NCI-H345 (cell line): ENCODE data around the gene NCKAP1.
"Not testable (repeated sequence)": the region's sequence is repeated elsewhere in the genome, so short reads cannot be mapped to it uniquely, and the experiment has no call there.

ENCODE experiments used
- DNase-seq: peaks from one replicate; lab custom pipeline; 2025; lab: John Stamatoyannopoulos, UW

Gene NCKAP1

GRCh38 chr2:182999348-183000028 is 38.8 kb downstream of the NCKAP1 start:
- DNase-seq: no peak

DNA sequence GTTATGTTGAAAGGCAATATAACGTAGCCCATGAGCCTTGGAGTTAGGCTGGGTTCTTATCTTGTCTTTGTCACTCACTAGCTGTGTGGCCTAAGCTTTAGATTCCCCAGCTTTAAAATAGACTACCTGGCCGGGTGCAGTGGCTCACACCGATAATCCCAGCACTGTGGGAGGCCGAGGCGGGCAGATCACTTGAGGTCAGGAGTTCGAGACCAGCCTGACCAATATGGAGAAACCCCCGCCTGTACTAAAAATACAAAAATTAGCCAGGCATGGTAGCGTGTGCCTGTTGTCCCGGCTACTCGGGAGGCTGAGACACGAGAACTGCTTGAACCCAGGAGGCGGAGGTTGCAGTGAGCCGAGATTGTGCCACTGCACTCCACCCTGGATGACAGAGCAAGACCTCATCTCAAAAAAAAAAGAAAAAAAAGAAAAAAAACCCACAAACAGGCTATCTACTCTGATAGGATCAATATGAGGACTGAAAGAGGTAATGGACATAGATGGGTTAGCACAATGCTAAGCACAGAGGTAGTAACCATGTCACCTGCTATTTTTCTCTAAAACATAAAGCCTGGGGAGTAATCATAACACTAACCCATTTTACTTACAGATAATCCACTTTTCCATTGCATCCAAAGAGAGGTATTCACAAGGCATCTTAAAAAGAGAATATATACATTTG is 43.9 kb downstream of the NCKAP1 start:
- no peak for DNase-seq

DNA sequence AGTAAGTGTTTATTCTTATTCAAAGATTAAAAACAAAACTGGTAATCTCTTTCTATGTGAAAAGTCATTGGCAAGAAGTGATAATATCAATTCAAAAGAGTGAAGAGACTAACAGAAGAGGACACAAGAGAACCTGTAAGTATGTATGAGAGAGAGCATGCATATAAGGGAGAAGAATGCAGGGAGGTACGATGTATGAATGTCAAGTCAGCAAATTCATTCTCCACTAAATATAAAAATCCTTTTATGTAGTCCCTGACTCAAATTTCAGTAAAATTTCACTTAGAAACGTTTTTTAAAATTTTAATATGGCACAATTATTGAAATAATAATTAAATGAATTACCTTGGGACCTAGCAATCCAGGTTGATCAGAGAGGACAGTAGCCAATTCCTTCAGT is 55.3 kb downstream of the NCKAP1 start:
- no peak for DNase-seq

- not testable (repeated sequence) for DNase-seq
These were observed 56.8 kb downstream of the NCKAP1 start for GRCh38 chr2:182981475-182981874.

- DNase-seq: no peak
These were observed 57.6 kb downstream of the NCKAP1 start for GRCh38 chr2:182980652-182981051.

DNA sequence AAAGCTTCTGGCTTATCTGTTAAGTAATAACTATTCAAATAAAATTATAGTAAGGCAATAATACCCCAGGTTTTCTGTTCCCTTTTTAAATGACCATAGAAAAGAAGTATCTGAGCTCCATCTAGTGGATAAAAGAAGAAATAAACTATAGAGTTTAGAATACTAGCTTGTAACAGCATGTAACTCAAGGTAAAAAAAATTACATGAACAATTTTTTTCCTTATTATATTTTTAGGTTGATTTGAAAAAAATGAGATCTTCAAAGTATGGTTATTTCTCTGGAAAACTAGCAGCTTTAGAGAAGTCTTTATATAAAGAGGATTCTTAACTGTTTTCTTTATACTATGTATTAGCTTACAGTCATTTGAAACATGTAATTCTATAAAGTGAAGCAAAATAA is 58.1 kb downstream of the NCKAP1 start:
- DNase-seq: peak; percentile 50

DNA sequence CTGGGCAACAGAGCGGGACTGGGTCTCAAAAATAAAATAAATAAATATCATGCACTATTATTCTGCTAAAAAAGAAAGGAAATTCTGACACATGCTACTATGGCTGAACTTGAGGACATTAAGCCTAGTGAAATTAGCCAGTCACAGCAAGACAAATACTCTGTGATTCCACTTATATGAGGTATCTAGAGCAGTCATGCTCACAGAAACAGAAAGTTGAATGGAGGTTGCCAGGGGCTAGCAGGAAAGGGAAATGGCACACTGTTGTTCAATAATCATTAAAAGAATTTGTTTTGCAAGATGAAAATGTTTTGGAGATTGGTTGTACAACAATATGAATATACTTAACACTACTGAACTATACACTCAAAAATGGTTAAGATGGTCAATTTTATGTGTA is 60.8 kb downstream of the NCKAP1 start:
- no peak for DNase-seq

DNA sequence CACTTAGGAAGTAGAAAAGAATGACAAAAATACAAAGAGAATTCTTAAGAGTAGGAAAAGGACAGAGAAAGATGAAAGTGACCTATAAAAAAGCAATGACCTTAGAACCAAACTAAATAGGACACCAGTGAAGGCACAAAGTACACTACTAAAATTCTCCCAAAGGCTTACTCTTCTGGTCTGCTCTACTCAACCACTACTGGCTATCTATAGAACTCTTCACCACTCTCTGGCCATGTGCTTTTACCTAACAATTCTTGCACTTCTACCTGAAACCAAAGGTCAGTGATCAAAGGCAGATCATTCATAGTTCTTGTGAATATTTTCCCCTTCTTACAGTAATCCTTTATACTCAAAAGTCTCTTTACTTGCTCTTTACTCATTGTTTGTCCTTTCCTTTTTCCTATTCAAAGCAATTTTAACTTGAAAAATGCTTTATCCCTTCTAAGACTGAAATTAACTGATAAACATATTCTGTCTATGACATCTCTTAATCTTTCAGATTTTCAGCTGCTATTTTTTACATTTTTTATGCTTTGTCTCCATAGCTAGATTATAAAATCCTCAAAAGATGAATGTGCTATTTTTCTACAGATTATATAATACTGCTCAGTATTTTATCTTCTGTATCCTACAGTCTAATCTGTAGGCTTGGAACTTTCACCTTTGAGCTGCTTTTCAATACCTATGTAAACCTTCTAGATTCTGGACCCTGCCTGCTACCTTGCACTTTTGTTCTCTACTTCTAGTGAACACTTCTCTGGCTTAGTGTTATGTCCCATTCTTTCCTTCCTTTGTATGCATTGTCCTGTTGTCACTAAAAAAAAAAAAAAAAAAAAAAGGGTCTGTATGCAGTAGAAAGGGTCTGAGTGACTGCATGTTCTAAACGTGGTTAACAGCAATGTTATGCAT is 64.6 kb downstream of the NCKAP1 start:
- DNase-seq: no peak

DNA sequence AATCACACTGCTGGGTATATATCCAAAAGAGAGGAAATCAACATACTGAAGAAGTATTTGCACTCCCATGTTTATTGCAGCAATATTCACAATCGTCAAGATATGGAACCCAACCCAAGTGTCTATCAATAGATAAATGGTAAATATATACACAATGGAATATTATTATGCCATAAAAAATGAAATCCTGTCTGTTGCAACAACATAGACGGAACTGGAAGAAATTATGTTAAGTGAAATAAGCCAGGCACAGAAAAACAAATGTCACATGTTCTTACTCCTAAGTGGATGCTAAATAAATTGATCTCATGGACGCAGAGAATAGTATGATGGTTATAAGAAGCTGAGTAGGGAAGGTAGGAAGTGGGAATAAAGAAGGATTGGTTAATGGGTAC is 65.7 kb downstream of the NCKAP1 start:
- no peak for DNase-seq

GRCh38 chr2:182971820-182972547 is 66.3 kb downstream of the NCKAP1 start:
- DNase-seq: no peak

DNA sequence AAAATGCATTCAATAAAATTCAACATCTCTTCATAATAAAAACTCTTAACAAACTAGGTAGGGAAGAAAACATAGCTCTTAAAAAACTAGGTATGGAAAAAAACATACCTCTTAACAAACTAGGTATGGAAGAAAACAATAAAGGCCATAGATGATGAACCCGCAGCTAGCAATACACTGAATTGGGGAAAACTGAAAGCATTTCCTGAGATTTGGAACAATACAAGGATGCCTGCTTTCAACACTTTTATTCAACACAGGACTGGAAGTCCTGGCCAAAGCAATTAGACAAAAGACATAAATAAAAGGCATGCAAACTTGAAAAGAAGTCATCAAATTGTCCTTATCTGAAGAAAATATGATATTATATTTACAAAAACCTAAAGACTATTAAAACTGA is 67.8 kb downstream of the NCKAP1 start:
- no peak for DNase-seq

- DNase-seq: no peak
These were observed 69.8 kb downstream of the NCKAP1 start for GRCh38 chr2:182968493-182968892.

DNA sequence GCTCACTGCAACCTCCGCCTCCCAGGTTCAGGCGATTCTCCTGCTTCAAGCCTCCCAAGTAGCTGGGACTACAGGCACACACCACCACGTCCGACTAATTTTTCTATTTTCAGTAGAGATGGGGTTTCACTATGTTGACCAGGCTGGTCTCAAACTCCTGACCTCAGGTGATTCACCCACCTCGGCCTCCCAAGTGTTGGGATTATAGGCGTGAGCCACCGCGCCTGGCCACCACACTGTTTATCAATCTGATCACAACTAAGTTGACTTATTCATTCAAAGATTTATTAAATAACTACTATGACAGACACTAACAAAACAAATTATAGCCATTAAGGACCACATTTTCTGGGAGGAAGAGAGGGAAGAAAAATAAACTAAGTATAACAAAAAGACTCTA is 71.9 kb downstream of the NCKAP1 start:
- DNase-seq: not testable (repeated sequence)

DNA sequence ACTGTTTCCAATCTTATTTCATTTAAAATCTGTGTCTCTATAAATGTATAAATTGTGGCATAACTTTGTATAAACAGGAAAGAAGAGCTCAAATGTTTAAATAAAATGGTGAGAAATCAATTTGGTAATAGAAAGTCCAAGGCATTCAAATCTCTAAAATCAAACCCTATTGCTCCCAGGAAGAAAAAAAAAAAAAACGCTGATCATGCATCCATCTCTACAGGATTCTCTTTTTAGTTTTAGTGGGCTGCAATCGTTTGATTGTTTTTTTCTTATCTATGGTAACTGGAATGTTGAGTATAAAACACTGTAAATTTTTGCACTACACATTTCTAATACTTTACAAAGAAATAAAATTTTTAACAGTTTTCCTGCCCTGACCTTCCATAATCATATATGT is 75.6 kb downstream of the NCKAP1 start:
- DNase-seq: no peak

DNA sequence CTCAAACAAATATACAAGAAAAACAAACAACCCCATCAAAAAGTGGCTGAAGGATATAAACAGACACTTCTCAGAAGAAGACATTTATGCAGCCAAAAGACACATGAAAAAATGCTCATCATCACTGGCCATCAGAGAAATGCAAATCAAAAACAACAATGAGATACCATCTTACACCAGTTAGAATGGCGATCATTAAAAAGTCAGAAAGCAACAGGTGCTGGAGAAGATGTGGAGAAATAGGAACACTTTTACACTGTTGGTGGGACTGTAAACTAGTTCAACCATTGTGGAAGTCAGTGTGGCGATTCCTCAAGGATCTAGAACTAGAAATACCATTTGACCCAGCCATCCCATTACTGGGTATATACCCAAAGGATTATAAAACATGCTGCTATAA is 77.4 kb downstream of the NCKAP1 start:
- not testable (repeated sequence) for DNase-seq

DNA sequence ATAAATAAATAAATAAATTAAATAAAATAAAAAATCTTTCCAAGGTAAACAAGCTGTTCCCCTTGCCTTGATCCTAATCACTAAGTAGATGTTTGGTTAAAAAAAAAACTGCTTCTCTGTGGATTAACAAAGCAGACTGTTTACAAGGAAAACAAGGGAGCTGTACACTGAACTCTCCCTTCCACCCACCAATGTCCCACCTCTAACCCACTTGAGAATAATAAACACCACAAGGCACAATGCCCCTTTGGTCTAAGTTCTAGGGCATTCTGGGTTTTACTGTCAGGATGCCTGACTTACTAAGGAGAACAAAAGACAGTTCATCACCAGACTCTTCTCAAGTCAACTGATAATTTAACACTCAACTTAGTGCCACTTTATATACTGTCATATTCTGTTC is 83.5 kb downstream of the NCKAP1 start:
- DNase-seq: no peak

GRCh38 chr2:182952741-182953450 is 85.4 kb downstream of the NCKAP1 start:
- no peak for DNase-seq

- DNase-seq: no peak
These were observed 86.2 kb downstream of the NCKAP1 start for GRCh38 chr2:182951948-182952663.

GRCh38 chr2:182950546-182950945 is 87.7 kb downstream of the NCKAP1 start:
- DNase-seq: no peak

- peak; percentile 67 for DNase-seq
These were observed 88.6 kb downstream of the NCKAP1 start for GRCh38 chr2:182949572-182950189.
